NCI-H2227 treated with DMSO at 0.1 percent for 48 hours (cell line): Measurements from ENCODE around the gene DUSP5.
"Not testable (repeated sequence)": the region's sequence is repeated elsewhere in the genome, so short reads cannot be mapped to it uniquely, and the experiment has no call there.

ENCODE experiments used
- DNase-seq: peaks from one replicate; lab custom pipeline; 2025; lab: John Stamatoyannopoulos, UW

The DUSP5 gene, protein sequence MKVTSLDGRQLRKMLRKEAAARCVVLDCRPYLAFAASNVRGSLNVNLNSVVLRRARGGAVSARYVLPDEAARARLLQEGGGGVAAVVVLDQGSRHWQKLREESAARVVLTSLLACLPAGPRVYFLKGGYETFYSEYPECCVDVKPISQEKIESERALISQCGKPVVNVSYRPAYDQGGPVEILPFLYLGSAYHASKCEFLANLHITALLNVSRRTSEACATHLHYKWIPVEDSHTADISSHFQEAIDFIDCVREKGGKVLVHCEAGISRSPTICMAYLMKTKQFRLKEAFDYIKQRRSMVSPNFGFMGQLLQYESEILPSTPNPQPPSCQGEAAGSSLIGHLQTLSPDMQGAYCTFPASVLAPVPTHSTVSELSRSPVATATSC

DNA sequence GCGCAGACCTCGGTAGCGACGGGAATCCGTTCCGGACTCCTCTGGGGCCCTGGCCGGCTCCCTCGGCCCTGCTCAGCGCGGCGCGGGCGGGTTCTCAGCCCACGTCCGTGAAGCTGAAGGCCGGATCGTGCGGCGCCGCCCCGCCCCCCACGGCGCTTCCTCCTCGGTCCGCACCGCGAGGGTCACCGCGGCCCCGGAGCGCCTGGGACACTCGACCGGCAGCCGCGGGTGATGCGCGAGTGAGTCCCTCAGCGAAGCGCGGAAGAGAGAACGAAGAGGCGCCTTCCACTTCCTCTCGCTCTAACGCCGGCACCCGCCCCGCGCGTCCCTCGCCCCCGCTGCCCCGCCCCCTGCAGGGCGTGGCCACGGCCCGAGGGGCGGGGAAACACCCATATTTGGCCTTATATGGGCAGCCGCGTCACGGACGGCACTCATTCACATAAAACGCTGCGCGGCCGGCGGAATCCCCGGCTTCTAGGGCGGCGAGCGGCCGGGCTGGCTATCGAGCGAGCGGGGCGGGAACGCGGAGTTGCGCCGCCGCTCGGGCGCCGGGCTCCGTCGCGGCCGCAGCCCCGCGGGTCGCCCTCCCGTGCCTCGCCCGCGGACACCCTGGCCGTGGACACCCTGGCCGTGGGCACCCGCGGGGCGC lies at the start of gene DUSP5:
DUSP5 (plus strand) TSS at position 470 of the 649 bp plus-strand sequence. CDS start 215 bp downstream, outside the sequence.
- DNase-seq = peak; percentile 84

DNA sequence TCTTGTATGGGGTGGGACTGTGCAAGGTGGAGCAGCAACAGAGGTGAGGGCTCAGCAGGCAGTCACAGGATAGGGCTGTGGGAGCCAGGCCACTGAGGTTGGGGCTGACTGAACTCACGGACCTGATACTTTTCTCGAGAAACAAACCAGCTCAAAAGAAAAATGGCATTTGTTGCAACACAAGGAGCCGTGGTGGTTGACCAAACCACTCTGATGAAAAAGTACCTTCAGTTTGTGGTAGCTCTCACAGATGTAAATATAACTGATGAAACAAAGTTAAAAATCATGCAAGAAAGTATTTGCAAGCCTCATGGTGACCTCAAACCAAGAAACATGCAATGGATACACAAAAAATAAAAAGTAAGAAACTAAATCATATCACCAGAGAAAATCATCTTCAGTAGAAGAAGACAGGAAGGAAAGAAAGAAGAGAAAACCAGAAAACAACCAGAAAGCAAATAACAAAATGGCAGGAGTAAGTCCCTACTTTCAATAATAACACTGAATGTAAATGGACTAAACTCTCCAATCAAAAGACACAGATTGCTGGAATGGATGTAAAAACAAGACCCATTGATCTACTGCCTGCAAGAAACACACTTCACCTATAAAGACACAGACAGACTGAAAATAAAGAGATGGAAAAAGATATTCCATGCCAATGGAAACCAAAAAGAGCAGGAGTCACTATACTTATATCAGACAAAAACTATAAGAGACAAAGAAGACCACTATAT lies 48.9 kb upstream of the DUSP5 start:
- no peak for DNase-seq

DNA sequence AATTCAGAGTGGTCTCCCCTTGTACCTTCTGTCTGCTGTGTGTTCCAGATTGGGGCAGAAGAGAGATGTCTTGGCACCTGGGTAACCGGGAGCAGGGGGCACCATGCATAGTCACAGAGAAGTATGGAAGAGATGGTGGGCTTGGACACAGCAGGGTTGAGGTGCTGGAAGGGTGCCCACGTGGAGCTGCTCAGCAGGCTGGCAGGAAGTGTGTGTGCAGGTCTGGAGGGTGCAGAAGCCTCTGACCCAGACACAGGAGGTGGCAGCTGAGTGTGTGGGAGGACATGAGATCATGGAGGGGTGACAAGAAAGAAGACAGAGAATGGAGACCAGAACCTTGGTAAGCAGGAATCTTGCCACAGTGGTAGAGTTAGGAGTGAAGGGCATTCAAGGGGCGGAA lies 42.3 kb upstream of the DUSP5 start:
- no peak for DNase-seq

DNA sequence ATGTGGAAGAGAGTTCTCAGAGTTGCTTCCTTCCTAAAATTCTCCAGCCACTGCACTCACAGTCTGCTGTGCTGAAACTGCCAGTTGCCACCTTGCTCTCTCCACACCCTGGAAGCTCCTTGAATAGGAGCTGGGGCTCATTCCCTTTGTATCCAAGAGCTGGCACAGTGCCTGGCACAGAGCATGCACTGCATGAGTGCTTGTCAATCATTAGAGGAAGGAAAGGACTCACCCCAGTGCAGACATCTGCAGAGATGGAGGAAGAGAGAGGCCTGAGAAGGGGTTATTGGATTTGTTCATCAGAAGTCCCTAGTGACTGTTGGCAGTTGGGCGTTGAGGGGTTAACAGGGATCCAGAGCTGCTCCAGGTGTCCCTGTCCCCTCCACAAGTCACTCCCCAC lies 41.7 kb upstream of the DUSP5 start:
- DNase-seq = no peak

DNA sequence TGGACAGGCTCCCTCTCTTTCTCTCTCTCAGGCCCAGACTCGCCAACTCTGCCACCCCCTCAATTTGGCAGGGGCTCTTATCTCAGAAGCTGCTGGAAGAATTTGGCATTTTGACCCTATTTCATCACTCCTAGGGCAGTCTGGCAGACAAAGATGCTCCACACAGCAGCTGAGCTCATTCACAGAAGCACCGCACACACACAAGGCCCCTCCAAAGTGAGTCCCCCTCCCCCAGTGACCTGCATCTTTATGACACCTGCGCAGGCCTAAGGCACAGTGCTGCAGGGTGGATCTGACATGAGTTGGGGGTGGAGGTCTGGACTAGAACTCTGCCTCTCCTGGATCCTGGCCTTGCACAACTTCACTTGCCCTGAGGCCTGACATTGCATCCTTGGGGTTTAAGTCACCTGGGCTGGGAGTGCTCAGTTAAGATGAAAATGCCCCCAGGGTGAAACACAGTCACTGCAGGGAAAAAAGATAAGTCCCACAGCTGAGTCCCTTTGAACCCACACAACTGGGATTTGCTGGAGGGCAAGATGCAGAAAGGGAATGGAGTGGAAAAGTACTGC lies 41.1 kb upstream of the DUSP5 start:
- DNase-seq = peak; percentile 1

DNA sequence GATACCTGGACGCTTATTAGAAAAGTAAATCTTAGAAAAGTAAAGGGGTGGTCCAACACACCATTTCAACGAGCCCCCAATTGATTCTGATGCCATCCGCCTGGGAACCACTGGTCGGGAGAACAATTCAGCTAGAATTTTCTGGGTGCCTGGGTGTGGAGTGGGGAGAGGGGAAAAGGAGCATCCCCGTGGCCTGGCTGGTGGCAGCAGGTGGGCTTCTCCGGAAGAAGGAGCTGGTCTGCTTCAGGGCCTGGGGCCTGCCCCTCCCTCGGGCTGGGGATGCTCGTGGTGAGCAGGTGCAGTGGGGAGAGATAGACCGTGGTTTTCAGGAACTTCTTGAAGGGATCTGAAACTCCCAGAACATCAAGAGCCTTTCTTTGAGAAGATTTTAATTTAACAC lies 39.9 kb upstream of the DUSP5 start:
- DNase-seq = no peak

DNA sequence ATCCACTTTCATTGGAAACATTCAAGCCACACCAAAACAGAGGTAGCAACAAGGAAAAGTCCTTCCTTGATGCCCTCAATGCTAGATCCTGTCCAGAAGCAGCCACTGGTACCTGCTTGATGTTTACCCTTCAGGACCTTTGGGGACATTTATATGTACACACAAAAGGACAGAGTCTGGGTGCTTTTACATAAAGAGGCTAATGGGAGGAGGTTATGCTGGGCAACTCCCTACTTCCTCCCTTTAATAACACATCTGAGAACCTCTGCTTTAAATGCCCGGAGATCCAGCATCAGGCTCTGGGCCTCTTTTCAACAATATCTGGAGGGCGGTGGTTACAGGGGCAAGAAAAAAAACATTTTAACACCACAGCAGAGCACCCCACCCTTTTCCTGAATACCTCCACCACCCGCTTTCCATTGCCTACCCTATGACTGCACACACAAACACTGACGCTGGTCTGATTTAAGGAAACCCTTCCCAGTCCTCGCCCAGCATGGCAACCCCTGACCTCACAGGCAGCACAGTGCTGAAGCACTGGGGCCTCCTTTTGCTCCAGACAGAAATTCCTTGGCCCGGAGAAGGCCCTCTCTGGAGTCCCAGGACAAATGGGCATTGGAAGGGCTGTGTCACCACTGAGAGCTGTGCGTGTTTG lies 39.3 kb upstream of the DUSP5 start:
- no peak for DNase-seq

DNA sequence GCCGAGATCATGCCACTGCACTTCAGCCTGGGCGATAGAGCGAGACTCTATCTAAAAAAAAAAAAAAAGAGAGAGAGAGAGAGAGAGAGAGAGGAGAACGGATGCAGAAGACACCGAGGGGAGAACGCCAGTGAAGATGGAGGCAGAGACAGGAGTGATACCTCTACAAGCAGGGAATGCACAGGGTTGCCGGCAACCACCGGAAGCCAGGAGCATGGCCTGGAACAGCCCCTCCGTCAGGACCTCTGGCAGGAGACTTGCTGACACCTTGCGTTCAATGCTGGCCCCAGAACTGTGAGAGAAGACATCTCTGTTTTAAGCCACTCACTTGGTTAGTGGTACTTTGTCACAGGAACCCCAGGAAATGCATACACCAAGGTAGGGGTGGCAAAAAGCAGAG lies 38.1 kb upstream of the DUSP5 start:
- DNase-seq = no peak

DNA sequence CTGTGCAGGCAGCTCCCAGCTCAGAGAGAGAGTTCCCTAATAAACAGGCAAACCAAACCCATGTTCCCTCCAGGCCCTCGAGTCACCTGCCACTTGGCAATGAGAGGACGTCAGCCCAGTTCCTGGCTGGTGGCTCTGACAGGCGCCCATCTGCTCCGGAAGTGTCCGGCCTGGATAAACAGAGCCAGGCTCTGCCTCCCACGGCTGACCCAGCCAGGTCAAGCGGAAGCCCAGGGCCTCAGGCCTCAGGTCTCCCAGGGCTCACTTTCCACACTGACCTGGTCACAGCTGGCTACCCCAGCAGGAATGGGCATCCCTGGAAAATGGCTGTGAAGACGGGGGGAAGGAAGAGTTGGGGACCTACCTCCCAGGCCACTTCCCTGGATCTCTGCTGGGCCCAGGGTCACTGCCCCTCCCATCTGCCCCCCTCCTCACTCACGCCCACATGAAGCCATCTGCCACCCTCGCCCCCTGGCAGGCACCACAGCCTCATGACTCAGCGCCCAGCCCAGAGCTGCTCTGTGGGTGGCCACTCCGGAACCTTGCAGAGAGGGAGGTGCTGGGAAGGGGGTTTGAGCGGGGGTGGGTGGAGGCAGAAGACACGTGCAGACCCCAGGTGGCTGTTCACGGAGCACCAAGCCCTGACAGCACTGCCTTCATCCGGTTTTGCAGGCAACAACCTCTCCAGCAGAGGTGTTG lies 37.4 kb upstream of the DUSP5 start:
- no peak for DNase-seq

DNA sequence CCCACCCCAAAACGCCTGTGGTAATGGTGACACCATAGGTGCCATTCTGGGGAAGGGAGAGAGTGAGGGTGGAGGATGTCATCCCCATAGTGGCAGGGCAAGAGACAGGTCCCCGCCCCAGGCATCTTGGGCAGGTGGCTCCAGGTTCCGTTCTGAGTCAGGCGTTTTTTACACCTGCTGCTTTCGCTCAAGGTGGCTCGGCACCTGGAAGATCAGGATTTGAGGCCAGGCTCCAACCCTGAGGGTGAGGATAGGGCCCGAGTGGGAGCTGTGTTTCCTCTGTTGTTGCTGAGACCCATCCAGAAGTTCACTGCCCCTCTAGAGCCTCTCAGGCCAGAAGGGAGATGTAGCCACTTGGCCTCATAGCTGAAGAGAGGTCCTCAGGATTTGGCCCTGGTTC lies 36.6 kb upstream of the DUSP5 start:
- no peak for DNase-seq

DNA sequence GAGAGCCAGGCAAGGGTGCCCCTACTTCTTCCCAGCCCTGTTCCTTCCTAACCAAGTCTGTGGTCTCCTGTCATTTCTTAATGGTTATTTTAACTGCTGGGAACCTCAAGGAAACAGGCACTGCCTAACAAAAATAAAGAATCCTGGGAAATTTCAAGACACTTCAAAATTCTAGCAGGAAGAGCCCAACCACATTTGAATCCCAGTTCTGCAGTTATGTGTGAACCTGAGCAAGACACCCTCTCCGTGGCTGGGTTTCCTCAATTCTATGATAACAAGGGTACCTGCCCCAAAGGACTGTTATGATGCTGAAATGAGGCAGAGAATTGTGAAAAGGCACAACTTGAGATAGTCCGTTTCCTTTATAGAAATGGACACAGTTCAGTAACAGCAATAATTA lies 36.2 kb upstream of the DUSP5 start:
- DNase-seq = no peak

DNA sequence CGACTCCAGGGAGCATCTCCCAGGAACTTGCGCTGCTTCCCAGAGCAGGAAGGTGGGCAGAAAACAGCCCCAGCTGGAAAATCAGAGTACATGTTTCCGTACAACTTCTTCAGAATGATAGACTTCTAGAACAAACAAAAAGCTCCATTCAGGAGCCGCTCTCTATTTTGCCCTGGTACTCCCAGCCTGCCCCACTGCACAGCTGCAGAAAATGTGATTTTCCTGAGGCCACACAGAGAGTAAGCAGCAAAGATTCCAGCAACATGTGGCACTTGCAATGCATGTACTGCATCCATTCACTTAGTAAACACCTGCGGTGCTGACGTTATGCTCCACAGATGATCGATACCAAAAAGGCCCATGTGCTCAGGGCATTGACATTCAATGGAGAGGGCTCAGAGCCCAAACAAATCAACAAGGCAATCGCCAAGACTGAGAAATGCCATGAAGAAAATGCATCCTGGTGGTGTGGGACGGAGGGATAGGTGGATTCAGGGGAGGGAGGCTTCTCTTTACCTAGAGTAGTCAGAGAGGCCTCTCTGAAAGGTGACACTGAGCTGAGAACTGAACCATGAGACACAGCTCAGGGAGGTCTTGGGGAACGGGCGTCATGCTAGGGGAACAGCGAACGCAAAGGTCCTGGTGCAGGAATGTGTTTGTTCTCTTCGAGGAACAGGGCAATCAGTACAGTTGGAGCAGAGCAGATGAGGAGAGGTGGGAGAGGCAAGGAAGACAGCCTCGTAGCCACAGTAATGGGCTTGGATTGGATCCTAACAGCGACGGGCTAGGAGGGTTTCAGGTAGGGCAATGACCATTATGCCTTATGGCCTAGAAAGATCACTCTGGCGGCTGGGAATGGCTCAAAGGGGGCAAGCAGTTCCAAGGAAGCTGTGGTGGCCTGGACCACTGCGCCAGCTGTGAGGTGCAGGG lies 35.3 kb upstream of the DUSP5 start:
- DNase-seq = no peak

DNA sequence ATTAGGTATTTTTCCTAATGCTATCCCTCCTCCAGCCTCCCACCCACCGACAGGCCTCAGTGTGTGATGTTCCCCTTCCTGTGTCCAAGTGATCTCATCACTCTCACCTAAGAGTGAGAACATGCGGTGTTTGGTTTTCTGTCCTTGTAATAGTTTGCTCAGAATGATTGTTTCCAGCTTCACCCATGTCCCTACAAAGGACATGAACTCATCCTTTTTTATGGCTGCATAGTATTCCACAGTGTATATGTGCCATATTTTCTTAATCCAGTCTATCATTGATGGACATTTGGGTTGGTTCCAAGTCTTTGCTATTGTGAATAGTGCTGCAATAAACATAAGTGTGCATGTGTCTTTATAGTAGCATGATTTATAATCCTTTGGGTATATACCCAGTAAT lies 29.4 kb upstream of the DUSP5 start:
- DNase-seq = not testable (repeated sequence)

DNA sequence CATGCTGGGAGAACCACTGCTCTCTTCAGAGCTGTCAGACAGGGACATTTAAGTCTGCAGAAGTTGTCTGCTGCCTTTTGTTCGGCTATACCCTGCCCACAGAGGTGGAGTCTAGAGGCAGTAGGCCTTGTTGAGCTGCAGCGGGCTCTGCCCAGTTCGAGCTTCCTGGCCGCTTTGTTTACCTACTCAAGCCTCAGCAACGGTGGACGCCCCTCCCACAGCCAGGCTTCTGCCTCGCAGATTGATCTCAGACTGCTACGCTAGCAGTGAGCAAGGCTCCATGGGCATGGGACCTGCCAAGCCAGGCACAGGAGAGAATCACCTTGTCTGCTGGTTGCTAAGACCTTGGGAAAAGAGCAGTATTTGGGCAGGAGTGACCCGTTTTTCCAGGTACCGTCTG lies 27.2 kb upstream of the DUSP5 start:
- DNase-seq = not testable (repeated sequence)

DNA sequence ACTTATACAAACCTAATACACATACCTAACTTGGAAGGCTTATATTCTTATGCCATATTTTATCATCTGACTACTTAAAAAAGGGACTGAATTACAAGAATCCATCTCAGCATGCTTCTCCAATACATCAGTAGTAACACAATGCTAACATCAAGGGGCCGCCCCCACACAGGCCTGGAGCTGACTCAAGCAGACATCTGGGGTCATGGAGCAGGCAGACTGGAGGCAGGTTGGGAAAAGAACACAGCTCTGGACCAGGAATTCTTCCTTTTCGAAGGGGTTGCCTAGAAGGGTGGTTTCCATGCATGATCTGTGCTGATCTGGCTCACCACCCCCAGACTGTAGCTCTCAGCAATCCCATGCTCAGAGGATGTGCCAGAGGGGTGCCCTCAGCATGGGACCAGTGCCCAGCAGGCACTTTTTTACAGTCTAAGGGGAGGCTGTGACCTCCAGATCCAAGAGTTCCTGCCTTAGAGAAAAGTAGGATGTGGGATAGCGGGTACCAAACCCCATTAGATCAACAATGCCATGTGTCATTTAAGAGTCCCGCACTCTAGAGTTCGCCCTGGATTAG lies 26.1 kb upstream of the DUSP5 start:
- no peak for DNase-seq

DNA sequence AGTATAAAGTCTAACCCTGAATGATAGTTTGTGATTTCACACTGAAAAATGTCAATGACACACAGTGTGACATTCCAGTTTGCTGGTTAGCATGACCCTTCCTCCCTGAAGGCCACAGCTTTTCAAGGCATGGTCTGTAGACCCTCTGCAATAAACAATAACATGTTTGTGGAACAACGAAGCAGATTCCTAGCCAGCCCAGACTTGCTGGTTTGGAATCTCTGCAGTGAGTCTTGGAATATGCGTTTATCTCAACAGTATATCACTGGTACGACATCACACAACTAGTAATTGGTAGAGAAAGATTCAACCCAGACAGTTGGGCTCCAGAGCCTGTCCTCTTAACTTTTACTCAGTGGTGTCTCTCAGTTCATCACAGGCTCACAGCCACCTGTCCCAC lies 23.7 kb upstream of the DUSP5 start:
- DNase-seq = no peak

DNA sequence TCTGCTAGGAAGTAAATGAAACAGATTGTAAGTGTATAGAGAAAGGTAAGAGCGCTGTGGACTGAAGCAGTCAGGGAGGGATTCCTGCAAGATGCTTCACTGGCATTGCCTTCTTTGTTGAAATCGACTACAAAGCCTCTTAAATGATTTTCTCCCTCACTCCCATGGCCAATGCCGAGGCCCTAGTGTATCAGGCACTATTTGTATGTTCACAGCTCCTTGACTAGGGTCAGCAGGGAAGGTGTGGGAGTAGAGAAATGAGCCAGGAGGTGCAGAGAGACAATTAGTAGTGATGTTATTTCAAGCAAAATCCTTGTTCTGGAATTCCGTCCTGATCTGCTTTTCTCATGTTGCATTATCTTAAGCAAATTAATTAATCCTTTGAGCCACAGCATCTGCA lies 22.9 kb upstream of the DUSP5 start:
- DNase-seq = no peak

DNA sequence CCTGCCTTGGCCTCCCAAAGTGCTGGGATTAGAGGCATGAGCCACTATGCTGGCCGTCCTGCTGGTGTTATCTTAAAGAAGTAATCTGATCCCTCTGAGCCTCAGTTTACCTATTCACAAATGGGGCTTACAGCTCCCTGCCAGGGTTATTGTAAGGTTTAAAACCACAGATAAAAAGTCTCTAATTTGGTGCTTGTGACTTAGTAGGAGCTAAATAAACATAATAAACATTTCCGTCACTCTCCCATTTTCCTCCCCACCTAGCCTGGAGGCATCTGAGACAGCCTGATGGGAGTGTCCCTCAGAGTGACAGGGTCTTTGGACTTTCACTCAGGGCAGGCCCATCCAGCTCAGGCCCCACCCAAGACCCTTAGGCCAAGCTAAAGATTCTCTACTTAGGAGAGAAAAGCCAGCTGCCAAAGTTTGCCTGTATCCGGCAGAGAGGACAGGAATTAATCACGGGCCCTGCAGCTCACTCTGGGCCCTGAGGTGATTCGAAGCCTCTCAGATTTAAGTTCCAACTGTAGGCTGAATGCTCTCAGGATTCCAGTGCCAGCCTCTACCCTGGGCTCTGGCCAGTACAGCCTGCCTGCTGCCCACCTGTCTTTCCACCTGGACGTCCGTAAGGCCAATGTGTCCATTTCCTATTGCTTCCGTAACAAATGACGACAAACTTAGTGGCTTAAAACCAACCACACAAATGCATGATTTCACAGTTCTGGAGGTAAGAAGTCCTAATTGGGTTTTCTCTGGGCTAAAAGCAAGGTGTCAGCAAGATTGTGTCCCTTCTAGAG lies 21.8 kb upstream of the DUSP5 start:
- no peak for DNase-seq

DNA sequence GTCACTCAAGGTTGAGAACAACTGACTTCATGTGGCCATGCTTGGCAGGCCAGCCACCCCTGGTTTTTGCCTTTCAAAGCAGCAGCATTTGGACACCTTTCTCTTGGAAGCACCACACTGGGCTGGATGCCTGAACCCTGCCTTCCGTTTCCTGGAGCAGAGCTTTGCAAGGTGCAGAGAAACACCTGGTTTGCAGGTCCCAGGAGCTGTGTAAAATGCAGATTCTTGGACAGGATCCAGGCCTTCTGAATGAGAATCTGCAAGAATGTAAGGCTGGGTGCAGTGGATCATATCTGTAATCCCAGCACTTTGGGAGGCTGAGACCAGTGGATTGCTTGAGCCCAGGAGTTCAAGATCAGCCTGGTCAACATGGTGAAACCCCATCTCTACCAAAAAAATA lies 18.0 kb upstream of the DUSP5 start:
- DNase-seq = no peak
